ENCODE data around the gene PIP4K2A. TPM values are rescaled to one million over a fixed set of nuclear protein-coding genes. Genes with fewer than 3 reads are reported as not detected.

Gene PIP4K2A
- total and polyA plus RNA-seq, 10 donors, result 30.1 to 168 (median 101) TPM

DNA sequence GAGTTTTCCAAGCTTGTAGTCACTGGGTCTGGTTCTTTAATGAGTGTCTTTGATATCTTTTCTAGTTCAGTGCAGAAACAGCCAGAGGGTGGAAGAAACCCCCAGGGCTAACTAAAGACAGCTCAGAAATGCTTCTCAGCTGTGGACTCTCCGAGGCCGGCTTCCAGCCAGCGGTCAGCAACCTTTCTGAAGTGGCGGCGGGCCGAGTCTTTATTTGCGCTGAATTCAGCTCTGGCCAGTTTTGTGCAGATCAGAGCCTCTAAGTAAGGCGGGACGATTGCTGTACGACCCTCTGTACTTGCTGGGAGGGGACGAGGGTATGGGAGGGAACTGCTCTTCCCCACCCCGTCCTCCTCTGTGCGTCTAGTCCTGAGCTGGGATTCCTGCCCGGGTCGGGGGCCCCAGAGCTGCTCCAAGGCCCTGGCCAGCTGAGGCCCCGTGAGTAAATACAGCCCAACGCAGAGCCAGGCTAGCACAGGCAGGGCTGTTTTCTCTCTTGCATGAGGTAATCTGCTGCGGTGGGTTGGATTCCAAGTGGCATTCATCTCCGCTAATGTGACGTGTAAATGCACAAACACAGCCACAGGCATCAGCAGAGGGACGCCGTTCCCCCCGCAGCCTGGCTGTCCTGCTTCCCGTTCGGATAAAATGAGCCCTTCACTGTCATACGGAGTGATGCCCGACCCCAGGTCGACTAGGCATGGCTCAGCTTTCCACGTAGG, 159.8 kb downstream of the PIP4K2A start:
- TF ChIP-seq POLR2A (IDR thresholded peaks at IDR 0.05), result no peak
- peak in 2 of 3 donors; percentile 24 to 62 for TF ChIP-seq POLR2AphosphoS5 (IDR thresholded peaks at IDR 0.05)
- Histone ChIP-seq H3K4me3 (no peak overlapping the region), H3K9me3 (no peaks in the 10 kb centered on the region), H3K27me3 (replicated peaks in 1 of 7) (no peaks in the 10 kb centered on the region), H3K27ac (peak overlapping the region in 1 of 8 donors; percentile 28), H3K36me3 (peaks cover 3 to 99% (median 24%) of the 10 kb centered on the region in 6 donors), H3K4me1 (peaks cover 0 to 10% (median 0%) of the 10 kb centered on the region in 6 donors)
- intact Hi-C loops (cut with DNase I; ENCODE audit: low total_unique reads), result no loop called here
- DNase-seq, result no peak
- 74 to 90% (median 87%) methylated on average over 28 to 29 of the region's 29 CpGs for WGBS, 5 donors

DNA sequence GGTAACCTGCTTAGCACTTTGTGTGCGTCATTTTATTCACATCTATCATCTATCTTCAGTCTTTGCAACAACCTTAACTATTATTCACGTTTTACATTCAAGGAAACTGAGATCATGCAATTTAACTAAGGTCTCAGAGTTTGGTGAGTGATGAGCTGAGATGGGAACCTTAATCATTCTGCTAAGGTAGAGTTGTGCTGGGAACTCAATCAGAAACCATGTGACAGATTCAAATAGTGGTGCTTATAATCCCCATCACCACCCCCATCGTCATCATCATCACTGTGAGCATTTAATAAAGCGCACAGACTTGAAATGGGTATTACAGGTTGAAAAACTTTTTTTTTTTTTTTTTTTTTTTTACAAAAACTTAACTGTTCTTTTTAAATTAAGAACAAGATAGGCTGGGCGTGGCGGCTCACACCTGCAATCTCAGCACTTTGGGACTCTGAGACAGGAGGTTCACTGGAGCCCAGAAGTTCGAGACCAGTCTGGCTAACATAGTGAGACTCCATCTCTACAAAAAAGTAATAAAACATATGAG, 160.9 kb downstream of the PIP4K2A start:
- H3K4me3 ChIP-seq, result no peak overlapping the region
- peaks cover 0 to 10% (median 0%) of the 10 kb centered on the region in 6 donors for H3K4me1 ChIP-seq
- intact Hi-C loops (cut with DNase I; ENCODE audit: low total_unique reads), result no loop called here
- H3K36me3 ChIP-seq, result peaks cover 3 to 99% (median 30%) of the 10 kb centered on the region in 6 donors
- TF ChIP-seq POLR2A (IDR thresholded peaks at IDR 0.05), result no peak
- TF ChIP-seq POLR2AphosphoS5 (IDR thresholded peaks at IDR 0.05), result no peak
- TF ChIP-seq, protein P1, sequence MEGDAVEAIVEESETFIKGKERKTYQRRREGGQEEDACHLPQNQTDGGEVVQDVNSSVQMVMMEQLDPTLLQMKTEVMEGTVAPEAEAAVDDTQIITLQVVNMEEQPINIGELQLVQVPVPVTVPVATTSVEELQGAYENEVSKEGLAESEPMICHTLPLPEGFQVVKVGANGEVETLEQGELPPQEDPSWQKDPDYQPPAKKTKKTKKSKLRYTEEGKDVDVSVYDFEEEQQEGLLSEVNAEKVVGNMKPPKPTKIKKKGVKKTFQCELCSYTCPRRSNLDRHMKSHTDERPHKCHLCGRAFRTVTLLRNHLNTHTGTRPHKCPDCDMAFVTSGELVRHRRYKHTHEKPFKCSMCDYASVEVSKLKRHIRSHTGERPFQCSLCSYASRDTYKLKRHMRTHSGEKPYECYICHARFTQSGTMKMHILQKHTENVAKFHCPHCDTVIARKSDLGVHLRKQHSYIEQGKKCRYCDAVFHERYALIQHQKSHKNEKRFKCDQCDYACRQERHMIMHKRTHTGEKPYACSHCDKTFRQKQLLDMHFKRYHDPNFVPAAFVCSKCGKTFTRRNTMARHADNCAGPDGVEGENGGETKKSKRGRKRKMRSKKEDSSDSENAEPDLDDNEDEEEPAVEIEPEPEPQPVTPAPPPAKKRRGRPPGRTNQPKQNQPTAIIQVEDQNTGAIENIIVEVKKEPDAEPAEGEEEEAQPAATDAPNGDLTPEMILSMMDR (IDR thresholded peaks at IDR 0.05 in 8 of 11, conservative IDR thresholded peaks at IDR 0.05 in 3 of 11), result no peak
- no peak for DNase-seq
- no peaks in the 10 kb centered on the region for H3K9me3 ChIP-seq
- no peaks in the 10 kb centered on the region for H3K27me3 ChIP-seq (replicated peaks in 1 of 7)
- H3K27ac ChIP-seq, result no peak overlapping the region
- WGBS, 5 donors, result 95 to 97% (median 97%) methylated on average over 7 of the region's 7 CpGs

DNA sequence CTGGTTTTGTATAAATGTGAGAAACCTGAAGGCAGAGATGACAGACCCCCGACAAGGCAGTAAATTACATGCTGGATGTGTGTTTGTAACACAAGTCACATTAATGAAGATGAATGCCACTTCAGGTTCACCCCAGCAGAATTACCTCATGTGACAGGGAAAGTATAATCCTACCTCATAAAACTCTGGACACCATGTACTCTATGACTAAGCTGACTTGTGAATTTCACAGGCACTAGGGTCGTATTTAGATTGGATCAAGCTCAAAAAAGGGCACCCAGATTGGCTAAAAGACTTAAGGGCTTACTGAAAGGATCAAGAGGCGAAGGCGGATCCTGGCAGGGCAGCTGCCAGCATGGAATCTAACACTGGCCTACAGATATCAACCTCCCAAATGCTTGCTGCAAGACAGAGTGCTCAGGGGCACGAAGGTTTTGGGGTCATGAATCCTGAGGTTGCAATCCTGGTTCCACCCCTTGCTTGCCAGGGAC, 161.4 kb downstream of the PIP4K2A start:
- WGBS, 5 donors, result 88 to 92% (median 91%) methylated on average over 5 of the region's 5 CpGs
- intact Hi-C loops (cut with DNase I; ENCODE audit: low total_unique reads), result no loop called here

DNA sequence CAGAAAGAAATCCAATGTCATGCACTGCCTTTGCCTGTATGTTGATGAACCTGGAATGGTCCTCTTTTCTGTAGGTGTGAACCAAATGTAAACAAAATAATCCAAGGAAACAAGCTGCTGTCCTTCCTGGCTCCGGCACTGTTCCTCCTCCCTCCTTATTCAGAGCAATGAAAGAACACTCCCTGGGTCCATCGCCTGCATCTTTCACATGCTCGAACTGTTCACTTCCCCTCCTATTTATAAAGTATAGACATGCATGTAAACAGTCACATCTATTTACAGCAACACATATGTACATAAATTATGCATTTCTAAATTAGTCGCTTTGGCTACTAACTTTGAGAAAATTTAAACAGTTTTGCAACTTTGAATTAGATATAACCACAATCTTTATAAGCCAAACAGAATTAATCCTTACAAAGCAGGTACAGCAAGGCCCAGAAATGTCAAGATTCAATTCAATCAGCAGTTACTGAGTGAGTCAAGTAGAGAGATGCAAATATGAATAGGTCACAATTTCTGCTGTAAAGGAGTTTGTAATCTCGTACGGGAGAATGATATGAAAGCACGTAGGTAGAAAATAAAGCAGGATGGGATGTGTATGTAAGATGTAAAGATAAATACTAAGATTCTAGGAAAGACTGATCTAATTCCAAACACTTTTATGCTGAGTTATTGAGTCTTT, 162.6 kb downstream of the PIP4K2A start:
- TF ChIP-seq, protein P1 (IDR thresholded peaks at IDR 0.05 in 8 of 11, conservative IDR thresholded peaks at IDR 0.05 in 3 of 11), result no peak
- TF ChIP-seq POLR2A (IDR thresholded peaks at IDR 0.05) (no peak), POLR2AphosphoS5 (IDR thresholded peaks at IDR 0.05) (no peak)
- Histone ChIP-seq H3K4me1 (peaks cover 0 to 10% (median 0%) of the 10 kb centered on the region in 6 donors), H3K27ac (no peak overlapping the region), H3K27me3 (replicated peaks in 1 of 7) (no peaks in the 10 kb centered on the region), H3K9me3 (no peaks in the 10 kb centered on the region), H3K4me3 (no peak overlapping the region), H3K36me3 (peaks cover 3 to 99% (median 37%) of the 10 kb centered on the region in 6 donors)
- WGBS, 5 donors, result 81 to 91% (median 90%) methylated on average over 7 of the region's 7 CpGs
- no peak for DNase-seq
- intact Hi-C loops (cut with DNase I; ENCODE audit: low total_unique reads), result no loop called here

More for the DNA sequence above, 161.4 kb downstream of the PIP4K2A start:
- Histone ChIP-seq H3K27me3 (replicated peaks in 1 of 7) (no peaks in the 10 kb centered on the region), H3K36me3 (peaks cover 3 to 99% (median 31%) of the 10 kb centered on the region in 6 donors), H3K4me3 (no peak overlapping the region), H3K9me3 (no peaks in the 10 kb centered on the region), H3K27ac (no peak overlapping the region), H3K4me1 (peaks cover 0 to 10% (median 0%) of the 10 kb centered on the region in 6 donors)
- DNase-seq, result no peak
- peak in 2 of 3 donors; percentile 8 to 11 for TF ChIP-seq POLR2AphosphoS5 (IDR thresholded peaks at IDR 0.05)
- TF ChIP-seq, protein P1 (IDR thresholded peaks at IDR 0.05 in 8 of 11, conservative IDR thresholded peaks at IDR 0.05 in 3 of 11), result no peak

Data from spleen (tissue), 11 donors.